HCT116 (cell line): Measurements from ENCODE around the gene LDLR. TPM values are rescaled to one million over a fixed set of nuclear protein-coding genes. Genes with fewer than 3 reads are reported as not detected.

Source experiments
- ATF3 ChIP-seq: IDR thresholded peaks from 2 replicates; pipeline ENCODE4 v1.6.1; 2012
- CEBPB ChIP-seq: IDR thresholded peaks from 2 replicates; pipeline ENCODE4 v1.6.1; 2012; ENCODE audit warnings: low read depth
- CTCF ChIP-seq, 3 experiments: fragments of 200-600 bp in 1 of 3; sonication (generic) in 1 of 3; IDR thresholded peaks in 2 of 3; conservative IDR thresholded peaks in 1 of 3; 2 replicates each; pipeline ENCODE4 v1.5.1; 2012 to 2017; ENCODE audit warnings: low read depth in 2 of 3, low read length in 2 of 3, antibody characterized with exemption in 1 of 3, borderline replicate concordance in 1 of 3, control low read depth in 1 of 3, mild to moderate bottlenecking in 1 of 3, mixed read lengths in 1 of 3, mixed run types in 1 of 3, moderate library complexity in 1 of 3; ENCODE audit not compliant: insufficient read depth in 1 of 3
- EZH2phosphoT487 ChIP-seq: fragments of 200-600 bp; IDR thresholded peaks from 2 replicates; pipeline ENCODE4 v1.6.1; 2018; ENCODE audit warnings: antibody characterized with exemption, borderline replicate concordance
- JUND ChIP-seq: IDR thresholded peaks from 2 replicates; pipeline ENCODE4 v1.6.1; 2012
- MAX ChIP-seq: IDR thresholded peaks from 2 replicates; pipeline ENCODE4 v1.6.1; 2012
- POLR2AphosphoS5 ChIP-seq: IDR thresholded peaks from 2 replicates; pipeline ENCODE4 v1.6.1; 2011; ENCODE audit warnings: mild to moderate bottlenecking, low read depth, low read length, moderate library complexity
- REST ChIP-seq: IDR thresholded peaks from 2 replicates; pipeline ENCODE4 v1.6.1; 2012; ENCODE audit warnings: low read depth
- SIN3A ChIP-seq: IDR thresholded peaks from 2 replicates; pipeline ENCODE4 v1.6.1; 2012; ENCODE audit warnings: low read depth
- TCF7L2 ChIP-seq: IDR thresholded peaks from 2 replicates; pipeline ENCODE4 v1.7.0; 2011; ENCODE audit warnings: borderline replicate concordance, inconsistent platforms; ENCODE audit not compliant: insufficient read depth, insufficient read length; ENCODE audit errors: extremely low read depth
- total RNA-seq: library from RNA; stranded (reverse); gene quantifications from one replicate; pipeline ENCODE4 v1.2.1, GENCODE V29; 2021; ENCODE audit not compliant: unreplicated experiment

Gene LDLR
- total RNA-seq, 1 experiment from 2014 or later, result 92.4 TPM

- TF ChIP-seq REST (no peak), TCF7L2 (no peak), MAX (no peak), SIN3A (no peak), CEBPB (no peak), JUND (no peak), ATF3 (no peak), POLR2AphosphoS5 (no peak), EZH2phosphoT487 (no peak), CTCF (IDR thresholded peaks at IDR 0.05 in 2 of 3, conservative IDR thresholded peaks at IDR 0.05 in 1 of 3; ENCODE audit: borderline replicate concordance in 1 of 3, insufficient read depth in 1 of 3, low read depth in 2 of 3, low read length in 2 of 3) (no peak)
Measured at GRCh38 chr19:11115042-11115441, 25.8 kb downstream of the LDLR start (continued).
